ENCODE data around the gene DTX3.

GRCh38 chr12:57616383-57617101 is 11.9 kb downstream of the DTX3 start:
- TF ChIP-seq CTCF (conservative IDR thresholded peaks at IDR 0.05) (no peak), EZH2 (IDR thresholded peaks at IDR 0.05; ENCODE audit: low read depth) (no peak)

Data from PC-9 (cell line).